GM12878 (cell line): ENCODE results near the gene CRACDL. TPM values are rescaled to one million over a fixed set of nuclear protein-coding genes. Genes with fewer than 3 reads are reported as not detected.

Source experiments
- ATAC-seq: fragments of 200-7000 bp; cut with Tn5 transposase; 3 replicates; pipeline ENCODE4 v1.9.1; 2020; ENCODE audit warnings: mild to moderate bottlenecking, moderate library complexity
- BruUV-seq: library from RNA; stranded (reverse); fragments of 400-500 nt; replicated peaks from 2 replicates; lab custom pipeline; 2021; lab: Mats Ljungman, UMichigan
- CTCF ChIA-PET: fragments of 300-600 bp; sonication (Branson Sonifier 250); formaldehyde crosslinking; extraction: SDS; loops from one replicate; lab custom pipeline; 2021; ENCODE audit warnings: inconsistent platforms; lab: Yijun Ruan, JAX
- POLR2A ChIA-PET: fragments of 350-600 bp; formaldehyde crosslinking; extraction: SDS; loops from one replicate; lab custom pipeline; 2021; ENCODE audit warnings: inconsistent platforms; lab: Charles Lee
- RAD21 ChIA-PET: fragments of 300-600 bp; sonication (Branson Sonifier 250); formaldehyde crosslinking; loops from one replicate; lab custom pipeline; 2023; ENCODE audit warnings: antibody characterized with exemption; ENCODE audit not compliant: unreplicated experiment; lab: Charles Lee
- SMC1A ChIA-PET: fragments of 300-600 bp; sonication (Branson Sonifier 250); formaldehyde crosslinking; loops from one replicate; lab custom pipeline; 2023; ENCODE audit not compliant: unreplicated experiment, uncharacterized antibody; lab: Charles Lee
- DNase-seq: peaks from one replicate; pipeline ENCODE4 v3.0.0-alpha.2; 2011; ENCODE audit warnings: low read depth, low spot score
- FAIRE-seq: peaks from 3 replicates; lab custom pipeline; 2011; peaks lifted over from hg19 to GRCh38; lab: Jason Lieb, UNC
- H2AFZ ChIP-seq: 2 replicates; pipeline ENCODE4 v1.6.0; 2011; ENCODE audit warnings: low read depth, low read length, control low read depth; ENCODE audit not compliant: control insufficient read depth
- H3K27ac ChIP-seq: 2 replicates; pipeline ENCODE4 v1.5.1; 2011; ENCODE audit warnings: control low read depth; ENCODE audit not compliant: control insufficient read depth, insufficient read depth
- H3K27me3 ChIP-seq, 2 experiments: replicated peaks in 1 of 2; 2 replicates each; pipeline versions ENCODE4 v1.6.0 to v1.6.1; 2011; ENCODE audit warnings: low read length in 1 of 2; ENCODE audit not compliant: control insufficient read depth in 2 of 2, insufficient read depth in 2 of 2
- H3K36me3 ChIP-seq, 2 experiments: 2 replicates each; pipeline ENCODE4 v1.5.1; 2011; ENCODE audit warnings: low read length in 1 of 2; ENCODE audit not compliant: control insufficient read depth in 2 of 2, insufficient read depth in 2 of 2
- H3K4me1 ChIP-seq: 2 replicates; pipeline ENCODE4 v1.6.1; 2011; ENCODE audit warnings: mild to moderate bottlenecking, low read length, moderate library complexity, mixed read lengths; ENCODE audit not compliant: control insufficient read depth, insufficient read depth
- H3K4me2 ChIP-seq: 2 replicates; pipeline ENCODE4 v1.6.0; 2011; ENCODE audit warnings: control low read depth; ENCODE audit not compliant: control insufficient read depth, insufficient read depth
- H3K4me3 ChIP-seq: fragments of 200-600 bp; sonication (generic); 2 replicates; pipeline ENCODE4 v1.5.1; 2016
- H3K79me2 ChIP-seq: 2 replicates; pipeline ENCODE4 v1.6.0; 2011; ENCODE audit warnings: low read length; ENCODE audit not compliant: control insufficient read depth, insufficient read depth
- H3K9ac ChIP-seq: 2 replicates; pipeline ENCODE4 v1.8.0; 2011; ENCODE audit warnings: low read length, control low read depth, mixed read lengths; ENCODE audit not compliant: control insufficient read depth, insufficient read depth
- H3K9me3 ChIP-seq: replicated peaks from 3 replicates; pipeline ENCODE4 v1.5.1; 2011; ENCODE audit warnings: mild to moderate bottlenecking, low read length; ENCODE audit not compliant: control insufficient read depth, insufficient read depth
- H4K20me1 ChIP-seq: 2 replicates; pipeline ENCODE4 v1.6.0; 2011; ENCODE audit not compliant: control insufficient read depth, insufficient read depth
- GATAD2B ChIP-seq: fragments of 450-650 bp; conservative IDR thresholded peaks from 2 replicates; pipeline ENCODE4 v1.6.1; 2017; ENCODE audit warnings: low read depth, mild to moderate bottlenecking, moderate library complexity
- HDAC2 ChIP-seq: fragments of 200-600 bp; sonication (generic); IDR thresholded peaks from 2 replicates; pipeline ENCODE4 v1.6.1; 2017
- IKZF2 ChIP-seq, 2 experiments: fragments of 450-650 bp; IDR thresholded peaks; 2 replicates each; pipeline ENCODE4 v1.6.1; 2017; ENCODE audit warnings: mild to moderate bottlenecking in 2 of 2, moderate library complexity in 2 of 2
- KDM1A ChIP-seq: fragments of 200-600 bp; sonication (generic); IDR thresholded peaks from 2 replicates; pipeline ENCODE4 v1.6.1; 2016; ENCODE audit warnings: borderline replicate concordance
- PML ChIP-seq: IDR thresholded peaks from 2 replicates; pipeline ENCODE4 v1.6.1; 2012; ENCODE audit warnings: low read length, inconsistent platforms
- RAD51 ChIP-seq: fragments of 450-650 bp; IDR thresholded peaks from 2 replicates; pipeline ENCODE4 v1.6.1; 2016; ENCODE audit warnings: moderate library complexity, mild to moderate bottlenecking, inconsistent platforms
- RCOR1 ChIP-seq: conservative IDR thresholded peaks from 2 replicates; pipeline ENCODE4 v1.6.1; 2012; ENCODE audit warnings: low read depth, low read length, improper control_type of control experiment
- RELA ChIP-seq: fragments of 450-650 bp; IDR thresholded peaks from 2 replicates; pipeline ENCODE4 v1.8.0; 2014; ENCODE audit warnings: borderline replicate concordance; ENCODE audit not compliant: partially characterized antibody
- SREBF2 ChIP-seq: IDR thresholded peaks from 2 replicates; pipeline ENCODE4 v1.6.1; 2012; ENCODE audit warnings: mild to moderate bottlenecking, low read length
- TBL1XR1 ChIP-seq: IDR thresholded peaks from 2 replicates; pipeline ENCODE4 v1.6.1; 2012; ENCODE audit warnings: low read depth, low read length, improper control_type of control experiment
- ZNF274 ChIP-seq: IDR thresholded peaks from one replicate; pipeline ENCODE4 v1.8.0; 2011; ENCODE audit not compliant: insufficient read length, insufficient read depth
- WGBS: methylation state at CpG from one replicate; pipeline ENCODE4 v1.1.6; 2016; ENCODE audit warnings: low lambda C conversion rate; ENCODE audit not compliant: insufficient replicate concordance, insufficient coverage; ENCODE audit errors: missing lambda C conversion rate; 5-methylcytosine and 5-hydroxymethylcytosine counted together
- in situ Hi-C: fragments of 300-500 bp; cut with MboI; formaldehyde crosslinking; loops from 9 replicates; pipeline ENCODE4 v1.14.3; 2018; ENCODE audit warnings: mixed read lengths
- intact Hi-C: fragments of 100-400 bp; cut with micrococcal nuclease; formaldehyde crosslinking; loops from one replicate; pipeline ENCODE4 v1.14.2; 2022; ENCODE audit not compliant: unreplicated experiment
- polyA plus RNA-seq, 11 experiments: library from polyadenylated mRNA; depleted of rRNA in 4 of 11; unstranded in 6 of 11; stranded (reverse) in 5 of 11; fragments of >200 nt; fragmentation: Nextera tagmentation in 4 of 11; fragmentation: Illumina TruSeq in 1 of 11; extraction: Ambion mirVana in 4 of 11; extraction: Trizol in 1 of 11; gene quantifications; 1 replicate in 1 of 11; 2 replicates in 10 of 11; pipeline versions ENCODE4 v1.2.1 to v1.2.3, GENCODE V29; 2011 to 2016; ENCODE audit warnings: inconsistent platforms in 2 of 11, missing spikeins in 2 of 11, low read depth in 1 of 11
- total RNA-seq, 4 experiments: library from RNA; depleted of rRNA in 3 of 4; stranded (reverse); fragments of >200 nt in 3 of 4; fragmentation: Illumina TruSeq in 1 of 4; extraction: Trizol in 1 of 4; gene quantifications; 2 replicates each; pipeline versions ENCODE4 v1.2.1 to v1.2.3, GENCODE V29; 2013 to 2021
- TF ChIP-seq, protein P1 (sequence below): fragments of 150-350 bp; IDR thresholded peaks from 2 replicates; pipeline ENCODE4 v1.6.1; 2016; ENCODE audit warnings: low read depth, low read length

CRACDL gene
- total and polyA plus RNA-seq, 10 of the 15 experiments (the other 5 are each of a cell fraction or from before 2014, with no cell fraction given) = 0.03 to 0.72 (median 0.14) TPM

DNA sequence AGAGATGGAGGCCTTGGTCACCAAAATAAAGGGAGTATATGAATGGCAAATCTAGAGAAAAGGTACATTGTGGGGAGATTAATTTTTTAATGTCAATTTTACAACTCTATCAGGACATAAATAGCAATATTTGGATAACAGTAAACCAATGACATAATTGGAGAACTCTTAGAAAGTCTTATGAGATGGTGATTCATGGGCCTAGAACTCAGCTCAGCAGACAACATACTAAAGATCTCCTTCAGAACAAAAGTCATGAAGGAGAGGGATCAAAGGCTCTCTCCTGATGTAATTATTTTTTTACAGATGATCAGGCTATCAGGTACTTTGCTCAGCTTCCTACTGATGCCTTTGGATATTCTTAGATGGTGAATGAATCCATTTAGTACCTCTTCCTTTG, 90.0 kb downstream of the CRACDL start:
- Histone ChIP-seq H4K20me1 (no peaks in the 10 kb centered on the region), H3K4me3 (no peak overlapping the region), H3K4me2 (no peak overlapping the region), H3K4me1 (no peaks in the 10 kb centered on the region), H2AFZ (no peak overlapping the region), H3K27ac (no peak overlapping the region), H3K9ac (no peak overlapping the region), H3K36me3 (no peaks in the 10 kb centered on the region), H3K27me3 (no peaks in the 10 kb centered on the region; a peak in 2 of 4 replicates), H3K79me2 (no peaks in the 10 kb centered on the region), H3K9me3 (no peaks in the 10 kb centered on the region)
- BruUV-seq = no TSS peak
- RAD21 ChIA-PET = interaction anchor here (1.1 kb wide), 1 partner anchor 9 kb away, joined by 6 read pairs; no protein-coding TSS in a partner anchor
- in situ Hi-C loops = no loop called here
- ATAC-seq (no peak), DNase-seq (no peak), FAIRE-seq (no peak)
- TF ChIP-seq PML = no peak
- SMC1A ChIA-PET = interaction anchor here (1.1 to 1.5 kb wide), 3 partner anchors 8 to 22 kb away, joined by 3 to 4 read pairs (median 4); no protein-coding TSS in a partner anchor
- CTCF ChIA-PET = no interaction called here
- intact Hi-C loops = no loop called here
- POLR2A ChIA-PET = no interaction called here

- Histone ChIP-seq H3K36me3 (no peaks in the 10 kb centered on the region), H2AFZ (no peak overlapping the region), H4K20me1 (no peaks in the 10 kb centered on the region), H3K27ac (no peak overlapping the region), H3K9me3 (no peaks in the 10 kb centered on the region), H3K27me3 (no peaks in the 10 kb centered on the region; a peak in 1 of 4 replicates), H3K9ac (no peak overlapping the region), H3K4me1 (no peaks in the 10 kb centered on the region), H3K4me2 (no peak overlapping the region), H3K79me2 (no peaks in the 10 kb centered on the region), H3K4me3 (no peak overlapping the region)
- ChIA-PET POLR2A (no interaction called here), CTCF (no interaction called here), SMC1A (no interaction called here), RAD21 (interaction anchor here (1.5 kb wide), 1 partner anchor 193 kb away, joined by 3 read pairs; no protein-coding TSS in a partner anchor)
- FAIRE-seq (no peak), ATAC-seq (no peak), DNase-seq (no peak)
- intact Hi-C loops = no loop called here
- WGBS = 19% methylated on average over 3 of the region's 3 CpGs
- in situ Hi-C loops = no loop called here
- BruUV-seq = no TSS peak
- TF ChIP-seq SREBF2 (no peak), RAD51 (no peak), RELA (no peak), HDAC2 (no peak), ZNF274 (no peak), GATAD2B (no peak), RCOR1 (no peak), TBL1XR1 (no peak), KDM1A (no peak), IKZF2 (IDR thresholded peaks at IDR 0.05) (no peak), PML (no peak)
- TF ChIP-seq, protein P1, sequence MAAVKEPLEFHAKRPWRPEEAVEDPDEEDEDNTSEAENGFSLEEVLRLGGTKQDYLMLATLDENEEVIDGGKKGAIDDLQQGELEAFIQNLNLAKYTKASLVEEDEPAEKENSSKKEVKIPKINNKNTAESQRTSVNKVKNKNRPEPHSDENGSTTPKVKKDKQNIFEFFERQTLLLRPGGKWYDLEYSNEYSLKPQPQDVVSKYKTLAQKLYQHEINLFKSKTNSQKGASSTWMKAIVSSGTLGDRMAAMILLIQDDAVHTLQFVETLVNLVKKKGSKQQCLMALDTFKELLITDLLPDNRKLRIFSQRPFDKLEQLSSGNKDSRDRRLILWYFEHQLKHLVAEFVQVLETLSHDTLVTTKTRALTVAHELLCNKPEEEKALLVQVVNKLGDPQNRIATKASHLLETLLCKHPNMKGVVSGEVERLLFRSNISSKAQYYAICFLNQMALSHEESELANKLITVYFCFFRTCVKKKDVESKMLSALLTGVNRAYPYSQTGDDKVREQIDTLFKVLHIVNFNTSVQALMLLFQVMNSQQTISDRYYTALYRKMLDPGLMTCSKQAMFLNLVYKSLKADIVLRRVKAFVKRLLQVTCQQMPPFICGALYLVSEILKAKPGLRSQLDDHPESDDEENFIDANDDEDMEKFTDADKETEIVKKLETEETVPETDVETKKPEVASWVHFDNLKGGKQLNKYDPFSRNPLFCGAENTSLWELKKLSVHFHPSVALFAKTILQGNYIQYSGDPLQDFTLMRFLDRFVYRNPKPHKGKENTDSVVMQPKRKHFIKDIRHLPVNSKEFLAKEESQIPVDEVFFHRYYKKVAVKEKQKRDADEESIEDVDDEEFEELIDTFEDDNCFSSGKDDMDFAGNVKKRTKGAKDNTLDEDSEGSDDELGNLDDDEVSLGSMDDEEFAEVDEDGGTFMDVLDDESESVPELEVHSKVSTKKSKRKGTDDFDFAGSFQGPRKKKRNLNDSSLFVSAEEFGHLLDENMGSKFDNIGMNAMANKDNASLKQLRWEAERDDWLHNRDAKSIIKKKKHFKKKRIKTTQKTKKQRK = no peak
Measured at GRCh38 chr2:98842136-98842535, 93.9 kb downstream of the CRACDL start.
